GM12878 (cell line): ENCODE data around the gene MYADM. TPM values are rescaled to one million over a fixed set of nuclear protein-coding genes. Genes with fewer than 3 reads are reported as not detected.

Source experiments
- ATAC-seq: fragments of 200-7000 bp; cut with Tn5 transposase; 3 replicates; pipeline ENCODE4 v1.9.1; 2020; ENCODE audit warnings: mild to moderate bottlenecking, moderate library complexity
- BruUV-seq: library from RNA; stranded (reverse); fragments of 400-500 nt; replicated peaks from 2 replicates; lab custom pipeline; 2021; lab: Mats Ljungman, UMichigan
- CTCF ChIA-PET: fragments of 300-600 bp; sonication (Branson Sonifier 250); formaldehyde crosslinking; extraction: SDS; loops from one replicate; lab custom pipeline; 2021; ENCODE audit warnings: inconsistent platforms; lab: Yijun Ruan, JAX
- POLR2A ChIA-PET: fragments of 350-600 bp; formaldehyde crosslinking; extraction: SDS; loops from one replicate; lab custom pipeline; 2021; ENCODE audit warnings: inconsistent platforms; lab: Charles Lee
- RAD21 ChIA-PET: fragments of 300-600 bp; sonication (Branson Sonifier 250); formaldehyde crosslinking; loops from one replicate; lab custom pipeline; 2023; ENCODE audit warnings: antibody characterized with exemption; ENCODE audit not compliant: unreplicated experiment; lab: Charles Lee
- SMC1A ChIA-PET: fragments of 300-600 bp; sonication (Branson Sonifier 250); formaldehyde crosslinking; loops from one replicate; lab custom pipeline; 2023; ENCODE audit not compliant: unreplicated experiment, uncharacterized antibody; lab: Charles Lee
- DNase-seq: peaks from one replicate; pipeline ENCODE4 v3.0.0-alpha.2; 2011; ENCODE audit warnings: low read depth, low spot score
- FAIRE-seq: peaks from 3 replicates; lab custom pipeline; 2011; peaks lifted over from hg19 to GRCh38; lab: Jason Lieb, UNC
- H2AFZ ChIP-seq: 2 replicates; pipeline ENCODE4 v1.6.0; 2011; ENCODE audit warnings: low read depth, low read length, control low read depth; ENCODE audit not compliant: control insufficient read depth
- H3K27ac ChIP-seq: 2 replicates; pipeline ENCODE4 v1.5.1; 2011; ENCODE audit warnings: control low read depth; ENCODE audit not compliant: control insufficient read depth, insufficient read depth
- H3K27me3 ChIP-seq, 2 experiments: replicated peaks in 1 of 2; 2 replicates each; pipeline versions ENCODE4 v1.6.0 to v1.6.1; 2011; ENCODE audit warnings: low read length in 1 of 2; ENCODE audit not compliant: control insufficient read depth in 2 of 2, insufficient read depth in 2 of 2
- H3K36me3 ChIP-seq, 2 experiments: 2 replicates each; pipeline ENCODE4 v1.5.1; 2011; ENCODE audit warnings: low read length in 1 of 2; ENCODE audit not compliant: control insufficient read depth in 2 of 2, insufficient read depth in 2 of 2
- H3K4me1 ChIP-seq: 2 replicates; pipeline ENCODE4 v1.6.1; 2011; ENCODE audit warnings: mild to moderate bottlenecking, low read length, moderate library complexity, mixed read lengths; ENCODE audit not compliant: control insufficient read depth, insufficient read depth
- H3K4me2 ChIP-seq: 2 replicates; pipeline ENCODE4 v1.6.0; 2011; ENCODE audit warnings: control low read depth; ENCODE audit not compliant: control insufficient read depth, insufficient read depth
- H3K4me3 ChIP-seq: fragments of 200-600 bp; sonication (generic); 2 replicates; pipeline ENCODE4 v1.5.1; 2016
- H3K79me2 ChIP-seq: 2 replicates; pipeline ENCODE4 v1.6.0; 2011; ENCODE audit warnings: low read length; ENCODE audit not compliant: control insufficient read depth, insufficient read depth
- H3K9ac ChIP-seq: 2 replicates; pipeline ENCODE4 v1.8.0; 2011; ENCODE audit warnings: low read length, control low read depth, mixed read lengths; ENCODE audit not compliant: control insufficient read depth, insufficient read depth
- H3K9me3 ChIP-seq: replicated peaks from 3 replicates; pipeline ENCODE4 v1.5.1; 2011; ENCODE audit warnings: mild to moderate bottlenecking, low read length; ENCODE audit not compliant: control insufficient read depth, insufficient read depth
- H4K20me1 ChIP-seq: 2 replicates; pipeline ENCODE4 v1.6.0; 2011; ENCODE audit not compliant: control insufficient read depth, insufficient read depth
- CBX5 ChIP-seq: sonication (generic); IDR thresholded peaks from 2 replicates; pipeline ENCODE4 v1.6.1; 2016; ENCODE audit warnings: low read depth, moderate library complexity, mild to moderate bottlenecking, inconsistent platforms
- CHD1 ChIP-seq: IDR thresholded peaks from 2 replicates; pipeline ENCODE4 v1.6.1; 2012; ENCODE audit warnings: low read depth, low read length, improper control_type of control experiment
- CREB1 ChIP-seq: IDR thresholded peaks from 2 replicates; pipeline ENCODE4 v1.6.1; 2012; ENCODE audit warnings: low read depth, mild to moderate bottlenecking, inconsistent platforms
- FOXM1 ChIP-seq: IDR thresholded peaks from 2 replicates; pipeline ENCODE4 v1.6.1; 2012; ENCODE audit warnings: low read depth, mild to moderate bottlenecking, inconsistent platforms, low read length, moderate library complexity
- KLF5 ChIP-seq: fragments of 450-650 bp; IDR thresholded peaks from 2 replicates; pipeline ENCODE4 v1.6.1; 2014; ENCODE audit warnings: mild to moderate bottlenecking; ENCODE audit not compliant: partially characterized antibody
- MEF2A ChIP-seq: IDR thresholded peaks from 2 replicates; pipeline ENCODE4 v1.6.1; 2011; ENCODE audit warnings: low read depth, mild to moderate bottlenecking, low read length, moderate library complexity; ENCODE audit not compliant: insufficient read depth
- MEF2B ChIP-seq: fragments of 450-650 bp; IDR thresholded peaks from 2 replicates; pipeline ENCODE4 v1.6.1; 2018; ENCODE audit warnings: mild to moderate bottlenecking, moderate library complexity; ENCODE audit not compliant: partially characterized antibody, poor library complexity, severe bottlenecking
- POLR2AphosphoS2 ChIP-seq: IDR thresholded peaks from 2 replicates; pipeline ENCODE4 v1.6.1; 2011; ENCODE audit warnings: low read depth, mild to moderate bottlenecking, low read length, improper control_type of control experiment, moderate library complexity
- RCOR1 ChIP-seq: conservative IDR thresholded peaks from 2 replicates; pipeline ENCODE4 v1.6.1; 2012; ENCODE audit warnings: low read depth, low read length, improper control_type of control experiment
- SIN3A ChIP-seq: IDR thresholded peaks from 2 replicates; pipeline ENCODE4 v1.6.1; 2012; ENCODE audit warnings: low read depth, low read length, improper control_type of control experiment
- SUZ12 ChIP-seq: fragments of 200-600 bp; sonication (generic); IDR thresholded peaks from one replicate; pipeline ENCODE4 v1.6.1; 2018; ENCODE audit warnings: antibody characterized with exemption, mild to moderate bottlenecking; ENCODE audit not compliant: unreplicated experiment
- USF2 ChIP-seq: IDR thresholded peaks from 2 replicates; pipeline ENCODE4 v1.6.1; 2011; ENCODE audit warnings: low read depth, low read length, improper control_type of control experiment, borderline replicate concordance
- WRNIP1 ChIP-seq: IDR thresholded peaks from 2 replicates; pipeline ENCODE4 v1.6.1; 2011; ENCODE audit warnings: low read depth, low read length, improper control_type of control experiment, borderline replicate concordance
- WGBS: methylation state at CpG from one replicate; pipeline ENCODE4 v1.1.6; 2016; ENCODE audit warnings: low lambda C conversion rate; ENCODE audit not compliant: insufficient replicate concordance, insufficient coverage; ENCODE audit errors: missing lambda C conversion rate; 5-methylcytosine and 5-hydroxymethylcytosine counted together
- in situ Hi-C: fragments of 300-500 bp; cut with MboI; formaldehyde crosslinking; loops from 9 replicates; pipeline ENCODE4 v1.14.3; 2018; ENCODE audit warnings: mixed read lengths
- intact Hi-C: fragments of 100-400 bp; cut with micrococcal nuclease; formaldehyde crosslinking; loops from one replicate; pipeline ENCODE4 v1.14.2; 2022; ENCODE audit not compliant: unreplicated experiment
- polyA plus RNA-seq, 11 experiments: library from polyadenylated mRNA; depleted of rRNA in 4 of 11; unstranded in 6 of 11; stranded (reverse) in 5 of 11; fragments of >200 nt; fragmentation: Nextera tagmentation in 4 of 11; fragmentation: Illumina TruSeq in 1 of 11; extraction: Ambion mirVana in 4 of 11; extraction: Trizol in 1 of 11; gene quantifications; 1 replicate in 1 of 11; 2 replicates in 10 of 11; pipeline versions ENCODE4 v1.2.1 to v1.2.3, GENCODE V29; 2011 to 2016; ENCODE audit warnings: inconsistent platforms in 2 of 11, missing spikeins in 2 of 11, low read depth in 1 of 11
- total RNA-seq, 4 experiments: library from RNA; depleted of rRNA in 3 of 4; stranded (reverse); fragments of >200 nt in 3 of 4; fragmentation: Illumina TruSeq in 1 of 4; extraction: Trizol in 1 of 4; gene quantifications; 2 replicates each; pipeline versions ENCODE4 v1.2.1 to v1.2.3, GENCODE V29; 2013 to 2021
- TF ChIP-seq, protein P1 (sequence below): IDR thresholded peaks from 2 replicates; pipeline ENCODE4 v1.6.1; 2012; ENCODE audit warnings: low read depth, low read length, improper control_type of control experiment

MYADM gene
- total and polyA plus RNA-seq, 10 of the 15 experiments (the other 5 are each of a cell fraction or from before 2014, with no cell fraction given), result 0.04 to 0.46 (median 0.10) TPM

DNA sequence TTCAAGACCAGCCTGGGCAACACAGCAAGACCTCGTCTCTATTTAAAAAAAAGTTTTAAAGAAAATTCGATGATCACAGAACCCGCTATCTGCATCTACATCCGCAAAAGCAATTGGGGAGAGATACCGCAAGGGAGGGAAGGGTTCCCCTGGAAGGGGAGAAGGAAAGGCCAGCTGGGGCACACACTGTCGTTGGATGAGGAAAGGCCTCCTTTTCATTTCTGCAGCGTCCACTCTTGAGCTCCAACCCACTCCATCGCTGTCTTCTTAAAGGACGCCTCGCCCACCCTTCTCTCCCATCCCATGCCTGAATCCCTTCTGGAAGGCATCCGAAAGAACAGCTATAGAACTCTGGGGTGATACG lies 11.1 kb downstream of the MYADM start:
- ChIA-PET SMC1A (no interaction called here), POLR2A (no interaction called here), RAD21 (no interaction called here), CTCF (no interaction called here)
- intact Hi-C loops (no loop called here), in situ Hi-C loops (no loop called here)
- Histone ChIP-seq H3K4me2 (no peak overlapping the region), H3K4me3 (no peak overlapping the region; the same call in 1 of the 2 replicates), H3K9ac (no peak overlapping the region), H3K9me3 (no peaks in the 10 kb centered on the region; the same call in 2 of the 3 replicates), H3K27ac (no peak overlapping the region), H3K4me1 (no peaks in the 10 kb centered on the region), H2AFZ (no peak overlapping the region), H3K27me3 (no peaks in the 10 kb centered on the region), H3K79me2 (no peaks in the 10 kb centered on the region), H4K20me1 (no peaks in the 10 kb centered on the region), H3K36me3 (no peaks in the 10 kb centered on the region)
- ATAC-seq, result no peak
- no TSS peak for BruUV-seq
- no peak for DNase-seq
- no peak for FAIRE-seq
- WGBS, result 63% methylated on average over 12 of the region's 12 CpGs
- no peak for TF ChIP-seq MEF2B
- no peak for TF ChIP-seq WRNIP1
- no peak for TF ChIP-seq MEF2A
- TF ChIP-seq SUZ12, result no peak
- no peak for TF ChIP-seq CREB1
- TF ChIP-seq, protein P1, sequence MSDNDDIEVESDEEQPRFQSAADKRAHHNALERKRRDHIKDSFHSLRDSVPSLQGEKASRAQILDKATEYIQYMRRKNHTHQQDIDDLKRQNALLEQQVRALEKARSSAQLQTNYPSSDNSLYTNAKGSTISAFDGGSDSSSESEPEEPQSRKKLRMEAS, result no peak
- no peak for TF ChIP-seq POLR2AphosphoS2
- no peak for TF ChIP-seq CHD1
- no peak for TF ChIP-seq KLF5
- no peak for TF ChIP-seq SIN3A
- no peak for TF ChIP-seq USF2
- TF ChIP-seq CBX5, result no peak
- TF ChIP-seq FOXM1, result no peak
- TF ChIP-seq RCOR1, result no peak
